ENCODE results near the gene BCL2L1.

Gene BCL2L1

DNA sequence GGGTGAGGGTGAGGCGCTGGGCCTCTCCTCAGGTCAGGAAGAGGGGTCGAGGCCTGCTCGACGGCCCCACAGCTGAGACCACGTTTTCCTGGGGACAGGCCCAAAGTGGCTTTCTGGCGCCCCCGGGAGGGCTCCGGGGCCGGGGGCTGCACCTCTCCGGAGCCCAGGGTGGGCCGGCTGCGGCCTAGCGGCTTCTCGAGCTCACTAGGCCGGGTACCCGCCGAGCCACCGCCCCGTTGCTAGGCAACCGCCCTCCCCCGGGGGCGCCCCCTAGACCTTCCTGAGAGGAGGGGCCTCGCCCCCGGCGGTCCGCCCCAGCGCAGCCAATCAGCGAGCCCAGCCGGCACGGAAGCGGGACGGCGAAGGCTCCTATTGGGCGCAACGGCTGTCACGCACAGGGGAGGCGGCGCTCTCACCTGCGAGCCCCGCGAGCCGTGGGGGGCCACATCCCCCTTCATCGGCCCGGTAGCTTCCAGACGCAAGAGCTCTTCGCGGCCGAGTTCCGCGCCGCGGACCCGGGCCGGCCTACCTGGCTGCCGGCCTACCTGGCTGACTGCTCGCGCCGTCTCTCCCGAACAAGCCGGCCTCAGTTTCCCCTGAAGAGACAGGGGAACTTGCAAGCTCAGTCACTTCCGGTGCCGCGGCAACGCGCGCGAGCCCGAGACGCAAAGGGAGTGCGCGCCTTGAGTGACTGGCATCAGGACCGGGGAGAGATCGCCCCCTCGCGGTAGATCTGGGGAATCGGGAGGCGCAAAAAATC is 831 bp upstream of the BCL2L1 start:
- DNase-seq: peak; percentile 98

DNA sequence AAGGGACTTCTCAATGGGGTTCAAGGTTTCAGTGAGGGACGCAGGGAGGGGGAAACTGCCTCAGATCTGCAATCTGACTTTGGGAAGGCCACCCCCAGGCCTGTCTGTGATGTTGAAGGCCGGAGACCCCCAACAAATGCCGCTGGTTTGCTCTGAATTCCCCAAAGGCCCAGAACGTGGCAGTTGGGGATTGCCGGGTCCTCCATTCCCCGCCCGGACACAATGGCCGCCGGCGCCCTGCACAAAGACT is 326 bp upstream of the BCL2L1 start:
- DNase-seq: no peak

DNA sequence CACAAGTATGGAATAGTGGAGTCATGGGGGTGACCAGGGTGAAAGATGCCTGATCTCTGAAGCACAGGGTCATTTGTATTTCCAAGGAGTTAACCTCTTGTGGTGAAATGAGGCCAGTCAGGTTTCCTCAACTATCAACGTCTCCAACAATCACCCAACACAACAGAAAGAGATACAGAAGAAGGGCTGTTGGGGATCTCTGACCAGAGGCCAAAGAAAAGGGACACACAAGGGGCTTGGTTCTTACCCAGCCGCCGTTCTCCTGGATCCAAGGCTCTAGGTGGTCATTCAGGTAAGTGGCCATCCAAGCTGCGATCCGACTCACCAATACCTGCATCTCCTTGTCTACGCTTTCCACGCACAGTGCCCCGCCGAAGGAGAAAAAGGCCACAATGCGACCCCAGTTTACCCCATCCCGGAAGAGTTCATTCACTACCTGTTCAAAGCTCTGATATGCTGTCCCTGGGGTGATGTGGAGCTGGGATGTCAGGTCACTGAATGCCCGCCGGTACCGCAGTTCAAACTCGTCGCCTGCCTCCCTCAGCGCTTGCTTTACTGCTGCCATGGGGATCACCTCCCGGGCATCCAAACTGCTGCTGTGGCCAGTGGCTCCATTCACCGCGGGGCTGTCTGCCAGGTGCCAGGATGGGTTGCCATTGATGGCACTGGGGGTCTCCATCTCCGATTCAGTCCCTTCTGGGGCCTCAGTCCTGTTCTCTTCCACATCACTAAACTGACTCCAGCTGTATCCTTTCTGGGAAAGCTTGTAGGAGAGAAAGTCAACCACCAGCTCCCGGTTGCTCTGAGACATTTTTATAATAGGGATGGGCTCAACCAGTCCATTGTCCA is 1.0 kb downstream of the BCL2L1 start:
- no peak for DNase-seq

DNA sequence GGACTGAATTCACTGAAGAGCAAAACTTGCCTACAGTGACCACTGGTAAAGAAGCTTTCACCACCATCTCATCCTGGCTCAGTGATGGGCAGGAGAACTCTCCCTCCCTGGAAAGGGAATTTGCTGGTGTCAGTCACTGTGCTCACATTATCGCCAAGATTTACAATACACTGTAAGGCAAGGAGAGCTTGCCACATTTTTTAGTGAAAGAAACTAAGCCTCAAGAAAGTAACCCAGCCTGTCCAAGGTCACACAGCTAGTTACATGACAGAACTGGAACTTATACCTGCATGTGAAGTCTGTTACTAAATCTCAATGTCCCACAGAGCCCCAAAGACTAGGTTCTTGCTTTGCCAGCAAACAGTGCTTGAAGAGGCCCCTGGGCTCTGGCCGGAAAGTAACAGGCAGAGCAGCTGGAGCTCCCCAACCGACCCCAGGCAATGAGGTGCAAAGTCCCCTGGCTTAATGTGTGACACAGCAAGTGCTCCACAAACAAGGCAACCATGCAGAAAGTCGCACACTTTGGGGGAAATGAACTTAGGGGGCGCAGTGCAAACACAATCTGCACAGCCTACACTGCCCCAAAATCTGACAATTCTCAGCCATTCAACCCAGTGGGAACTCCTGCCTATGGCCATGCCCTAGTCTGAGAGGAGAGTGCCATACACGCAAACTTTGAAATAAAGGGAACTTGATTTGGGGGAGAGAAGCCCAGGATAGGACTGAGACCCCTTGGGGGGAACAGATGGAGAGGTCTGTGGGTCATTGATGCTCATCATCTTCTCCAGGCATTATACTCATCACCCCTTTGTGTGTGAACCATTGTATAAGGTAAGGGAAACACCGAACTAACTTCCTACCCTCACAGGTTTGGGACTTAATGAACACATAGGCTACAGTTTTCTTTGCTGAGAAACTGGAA is 1.9 kb downstream of the BCL2L1 start:
- peak; percentile 39 for DNase-seq

DNA sequence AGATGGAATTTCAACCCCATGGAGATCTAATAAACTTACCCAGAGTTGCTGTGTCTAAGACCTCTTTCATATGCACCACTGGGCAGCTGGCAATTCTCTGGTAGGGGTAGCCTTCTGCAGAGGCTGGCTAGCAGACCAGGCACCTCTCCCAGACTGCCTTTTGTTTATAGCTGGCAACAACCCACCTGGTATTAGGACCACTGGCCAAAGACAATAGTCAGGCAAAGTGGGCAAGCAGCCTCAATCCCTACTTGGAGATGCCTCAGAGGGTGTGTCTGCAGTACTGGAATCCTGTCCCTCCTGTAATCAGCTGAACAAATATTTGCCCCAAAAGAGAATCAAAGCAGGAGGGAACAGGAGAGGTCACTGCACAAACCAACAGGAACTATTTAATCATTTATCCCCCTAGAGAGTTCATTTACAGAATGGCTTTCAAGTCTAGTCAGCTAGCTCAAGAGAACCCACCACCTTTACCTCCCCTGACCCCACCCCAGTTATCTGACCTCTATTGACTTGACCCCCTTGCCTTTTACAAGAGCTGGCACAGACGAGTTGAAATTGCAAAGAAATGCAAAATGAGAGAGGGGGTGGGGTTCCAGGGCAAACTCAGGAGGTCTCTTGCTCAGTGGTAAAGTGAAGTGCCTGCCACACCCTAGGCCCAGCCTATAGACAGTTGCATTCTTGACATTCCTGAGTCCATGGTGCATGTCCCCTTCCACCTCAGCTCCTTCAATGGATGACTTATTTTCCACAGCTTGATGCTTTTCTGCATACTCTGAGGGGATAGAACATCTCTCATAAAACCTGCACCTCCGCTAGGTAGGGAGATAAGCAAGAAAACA is 2.8 kb downstream of the BCL2L1 start:
- no peak for DNase-seq

DNA sequence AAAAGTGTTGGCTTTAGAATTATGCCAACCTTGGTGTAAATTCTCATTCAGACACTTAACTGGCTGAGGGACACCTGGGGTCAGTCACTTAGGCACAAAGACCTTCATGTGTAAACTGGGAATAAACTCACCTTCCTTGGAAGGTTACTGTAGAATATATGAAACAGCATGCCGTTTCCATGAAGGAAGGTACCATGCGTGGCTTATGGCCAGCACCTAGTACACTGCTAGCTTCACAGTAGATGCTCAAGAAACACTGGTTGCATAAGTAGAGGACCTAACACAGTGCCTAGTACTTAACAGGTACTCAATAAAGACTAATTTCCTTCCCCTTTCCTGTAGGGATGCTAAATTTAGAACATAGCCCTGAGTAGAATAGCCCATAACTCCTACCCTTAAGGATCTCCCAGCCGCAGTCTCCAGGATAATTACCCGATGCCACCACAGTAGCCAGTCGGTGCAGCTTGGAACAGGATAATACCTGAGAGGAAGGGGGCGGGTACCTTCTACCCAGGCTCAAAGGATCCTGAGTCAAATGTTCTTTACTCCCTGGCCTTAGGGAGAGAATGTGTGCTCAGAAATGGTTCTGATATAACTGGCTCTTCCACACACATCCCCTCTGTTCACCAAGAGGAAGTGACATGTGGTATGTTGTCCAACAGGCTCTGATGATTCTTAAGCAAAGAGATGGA is 3.6 kb downstream of the BCL2L1 start:
- DNase-seq: no peak

DNA sequence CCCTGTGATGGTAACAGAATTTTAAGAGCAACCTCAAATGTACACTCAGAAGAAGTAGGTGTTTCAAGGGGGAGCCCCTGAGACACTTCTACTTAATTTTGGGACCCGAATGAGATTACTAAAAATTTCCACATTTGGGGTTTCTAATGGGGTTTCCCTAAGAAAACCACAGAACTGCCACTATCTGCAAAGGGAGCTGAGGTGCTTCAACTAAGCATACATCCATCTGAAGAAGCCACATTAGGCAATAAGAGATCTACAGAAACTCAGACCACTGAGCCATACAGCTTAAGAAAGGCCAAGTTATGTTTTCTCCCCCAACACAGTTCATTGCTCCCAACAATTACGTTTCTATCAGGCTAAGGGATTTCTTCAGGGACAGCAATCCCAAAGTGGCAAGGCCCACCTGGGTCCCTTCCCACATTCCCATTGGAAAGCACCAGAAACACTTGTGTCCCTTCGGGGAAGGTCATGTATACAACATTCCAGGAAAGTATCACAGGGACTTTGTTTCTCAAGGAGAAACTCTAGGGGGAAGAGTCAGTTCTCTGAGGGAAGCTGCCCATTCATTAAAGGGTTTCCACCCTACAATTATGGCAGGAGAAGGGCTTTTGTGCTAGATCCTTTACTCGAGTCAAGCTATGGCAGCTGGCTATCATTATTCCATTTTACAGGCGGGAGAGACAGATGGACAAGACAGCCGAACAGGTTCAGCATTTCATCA is 5.0 kb downstream of the BCL2L1 start:
- DNase-seq: peak; percentile 72

DNA sequence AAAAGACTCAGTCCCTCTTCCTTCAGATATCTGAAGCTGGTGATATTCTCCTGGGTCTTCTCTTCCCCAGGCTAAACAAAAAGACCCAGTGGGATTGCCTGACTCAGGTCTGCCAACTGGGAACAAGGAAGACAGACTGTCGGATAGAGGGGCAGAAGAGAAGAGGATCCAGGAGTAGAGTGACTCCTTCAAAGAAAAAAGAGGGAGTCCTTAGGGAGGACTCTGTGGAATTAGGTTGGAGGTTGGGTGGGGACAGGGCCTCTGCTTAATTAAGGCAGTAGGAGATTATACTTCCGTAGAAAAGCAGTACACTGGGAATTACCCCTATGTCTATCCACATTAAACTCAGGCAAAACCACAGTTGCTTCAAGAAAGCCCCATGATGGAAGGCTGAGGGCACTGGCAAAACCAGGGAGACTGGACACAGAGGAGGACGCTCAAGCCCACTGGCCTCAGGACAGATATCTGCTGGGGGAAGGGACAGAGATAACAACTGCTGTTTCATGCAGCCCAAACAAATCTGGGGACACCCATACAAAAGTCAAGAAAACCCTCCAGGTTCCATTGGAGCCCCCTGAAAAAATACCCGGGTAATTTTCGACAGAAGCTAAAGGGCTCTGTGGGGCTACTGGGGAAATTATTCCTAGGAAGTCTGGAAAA is 5.7 kb downstream of the BCL2L1 start:
- no peak for DNase-seq

DNA sequence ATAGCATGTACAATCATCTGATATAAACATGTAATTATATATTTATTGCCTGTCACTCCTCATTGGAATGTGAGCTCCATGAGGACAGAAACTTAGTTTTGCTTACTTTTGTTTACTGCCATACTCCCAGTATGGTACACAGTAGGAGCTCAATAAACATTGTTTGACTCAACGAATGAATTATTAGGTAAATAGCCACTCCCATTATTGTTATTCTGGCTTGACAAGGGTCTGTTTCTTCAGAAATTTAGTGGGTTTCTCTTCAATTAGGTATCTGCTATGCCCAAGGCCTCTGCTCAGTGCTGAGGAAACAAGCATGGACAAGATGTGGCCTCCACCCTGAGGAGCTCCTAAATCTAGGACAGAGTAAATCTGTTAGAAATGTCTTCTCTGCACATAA is 6.3 kb downstream of the BCL2L1 start:
- DNase-seq: no peak

DNA sequence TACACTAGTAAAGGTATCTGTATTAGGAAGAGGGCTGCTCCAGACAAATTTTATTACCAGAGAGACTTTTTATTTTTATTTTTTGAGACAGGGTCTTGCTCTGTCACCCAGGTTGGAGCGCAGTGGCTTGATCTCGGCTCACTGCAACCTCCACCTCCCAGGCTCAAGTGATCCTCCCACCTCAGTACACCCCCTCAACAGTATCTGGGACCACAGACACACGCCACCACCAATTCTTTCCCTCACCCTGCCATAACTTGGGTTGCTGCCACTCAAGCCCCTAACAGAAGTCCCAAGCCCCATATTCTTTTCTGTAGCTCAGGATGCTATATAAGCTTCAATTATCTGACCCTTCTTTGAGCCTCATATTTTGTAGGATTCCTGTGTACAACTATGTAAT is 6.9 kb downstream of the BCL2L1 start:
- no peak for DNase-seq

DNA sequence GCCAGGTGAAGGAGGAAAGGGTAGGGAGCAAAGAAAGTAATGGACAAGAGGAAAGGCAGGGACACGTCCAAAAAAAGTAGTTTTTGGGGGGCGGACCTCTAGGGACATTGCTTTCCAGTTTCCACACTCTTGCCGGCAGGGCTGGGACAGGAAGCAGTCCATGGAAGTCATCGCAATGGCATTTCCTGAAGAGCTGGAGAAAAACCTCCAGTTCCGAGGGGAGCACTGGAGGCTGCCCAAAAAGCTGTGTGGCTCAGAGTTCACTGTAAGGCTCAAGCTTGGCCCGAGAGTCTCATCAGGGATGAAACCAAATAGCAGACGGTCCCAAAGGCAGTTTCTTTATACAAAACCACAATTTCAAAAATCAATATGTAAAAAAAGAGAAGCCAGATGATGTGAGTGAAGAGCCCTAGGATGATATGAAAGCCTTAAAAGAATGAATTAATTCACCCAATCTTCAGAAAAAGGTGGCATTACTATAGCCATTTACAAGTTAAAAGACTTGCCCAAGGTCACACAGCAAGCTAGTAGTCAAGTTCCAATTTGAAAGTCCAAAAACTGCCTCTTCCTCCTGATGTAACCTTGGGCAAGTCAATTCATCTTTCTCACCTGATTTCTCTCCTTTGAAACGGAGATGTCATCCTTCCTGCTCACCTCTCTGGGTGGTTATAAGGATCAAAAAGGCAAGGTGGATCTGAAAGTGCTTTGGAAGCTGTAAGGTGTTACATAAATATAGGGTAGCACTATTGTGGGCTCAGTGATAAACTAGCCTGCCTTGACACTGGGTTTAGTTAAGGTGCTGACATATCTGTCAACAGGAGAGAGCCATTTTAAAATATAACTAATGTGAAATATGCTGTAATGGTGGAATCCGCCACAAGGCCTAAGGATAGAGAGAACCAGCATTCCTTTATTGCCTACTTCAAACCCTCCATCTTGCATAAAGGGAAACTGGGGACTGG is 9.1 kb downstream of the BCL2L1 start:
- no peak for DNase-seq

DNA sequence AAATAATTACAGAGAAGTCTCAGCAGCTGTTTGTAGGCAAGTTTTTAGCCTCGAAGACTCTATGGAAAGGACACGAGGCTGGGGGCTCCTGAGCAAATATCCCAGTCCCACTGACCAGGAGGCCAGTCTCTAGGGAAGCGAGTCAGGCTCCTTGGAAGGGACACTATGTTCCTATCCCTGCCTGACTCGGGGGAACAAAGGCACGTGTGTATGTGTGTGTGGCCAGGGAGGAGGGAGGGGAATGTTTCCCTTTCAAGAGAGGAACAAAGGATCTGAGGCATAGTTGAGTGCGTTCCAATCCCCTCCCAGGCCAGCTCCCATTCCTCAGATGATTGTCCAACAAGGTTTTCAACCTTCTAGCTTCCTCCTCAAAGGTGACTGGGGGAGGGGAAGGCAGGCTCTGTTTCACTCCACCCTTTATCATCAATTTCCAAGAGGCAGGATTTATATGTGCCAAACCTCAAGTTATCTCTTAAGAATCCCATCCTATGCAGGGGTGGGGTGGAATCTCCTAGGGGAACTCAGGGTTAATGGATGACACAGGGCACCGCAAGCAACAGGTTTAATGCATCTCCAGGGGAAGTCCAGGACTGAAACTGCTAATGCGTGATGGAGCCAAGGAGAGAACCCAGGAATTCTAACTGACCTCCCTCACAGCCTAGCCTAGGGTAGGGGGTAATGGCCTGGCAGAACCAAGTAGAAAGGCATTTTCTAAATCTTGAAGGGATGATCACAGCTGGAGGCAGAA is 9.9 kb downstream of the BCL2L1 start:
- no peak for DNase-seq

DNA sequence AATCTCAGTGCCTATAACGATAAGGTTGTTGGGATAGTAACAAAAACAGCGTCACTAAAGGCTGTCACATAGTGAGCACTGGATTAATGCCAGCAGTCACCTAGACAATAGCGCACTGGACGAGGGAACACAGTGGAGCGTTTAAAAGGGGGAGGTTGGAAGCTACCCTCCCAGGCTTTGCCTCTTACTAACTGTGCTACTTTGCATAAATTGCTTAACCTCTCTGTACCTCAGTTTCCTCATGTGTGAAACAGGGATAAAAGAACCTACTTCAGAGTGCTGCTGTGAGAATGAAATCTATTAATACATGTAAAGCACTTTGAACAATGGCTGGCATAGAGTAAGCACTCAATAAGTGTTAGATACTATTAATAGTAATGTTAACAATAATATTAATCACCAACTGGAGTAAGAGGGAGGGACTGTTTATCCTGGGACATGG is 10.5 kb downstream of the BCL2L1 start:
- DNase-seq: no peak

DNA sequence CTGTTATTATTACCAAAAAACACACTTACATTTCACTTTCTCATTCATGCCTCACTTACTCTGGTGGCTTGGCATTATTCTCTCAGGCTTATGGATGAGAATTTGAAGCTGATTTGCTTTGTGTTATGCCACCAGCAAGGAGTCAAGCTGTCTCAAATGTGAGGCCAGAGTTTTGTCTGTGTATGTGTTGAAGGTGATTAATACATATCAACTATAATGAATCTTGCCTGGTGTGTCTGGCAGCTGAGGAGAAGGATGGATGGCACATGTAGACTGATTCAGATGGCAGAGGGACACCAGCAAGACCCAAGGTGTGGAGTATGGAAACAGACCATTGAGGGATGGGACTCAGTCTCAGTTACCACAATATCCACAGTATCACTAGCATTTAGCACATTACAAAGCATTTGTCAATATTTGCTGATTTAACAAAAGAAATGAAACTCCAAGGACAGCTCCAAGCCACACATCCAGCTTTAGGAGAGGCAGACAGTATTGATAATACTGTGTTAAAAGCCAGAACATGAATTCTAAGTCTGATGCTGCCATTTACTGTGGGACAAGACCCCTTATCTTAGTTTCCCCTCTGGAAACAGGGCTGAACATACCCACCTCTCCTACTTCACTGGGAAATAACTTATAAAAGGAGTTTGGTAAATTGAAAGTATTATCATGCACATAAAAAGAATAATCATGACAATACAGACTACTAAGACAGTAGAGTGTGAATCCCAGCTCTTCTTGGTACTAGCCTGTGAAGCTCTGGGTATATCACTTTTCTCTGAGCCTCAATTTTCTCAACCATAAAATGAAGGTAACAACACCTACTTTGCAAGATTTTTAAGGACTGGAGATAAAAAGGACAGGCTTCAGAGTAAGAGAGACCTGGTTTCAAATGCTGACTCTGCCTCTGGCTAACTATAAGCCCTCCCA is 11.2 kb downstream of the BCL2L1 start:
- no peak for DNase-seq

DNA sequence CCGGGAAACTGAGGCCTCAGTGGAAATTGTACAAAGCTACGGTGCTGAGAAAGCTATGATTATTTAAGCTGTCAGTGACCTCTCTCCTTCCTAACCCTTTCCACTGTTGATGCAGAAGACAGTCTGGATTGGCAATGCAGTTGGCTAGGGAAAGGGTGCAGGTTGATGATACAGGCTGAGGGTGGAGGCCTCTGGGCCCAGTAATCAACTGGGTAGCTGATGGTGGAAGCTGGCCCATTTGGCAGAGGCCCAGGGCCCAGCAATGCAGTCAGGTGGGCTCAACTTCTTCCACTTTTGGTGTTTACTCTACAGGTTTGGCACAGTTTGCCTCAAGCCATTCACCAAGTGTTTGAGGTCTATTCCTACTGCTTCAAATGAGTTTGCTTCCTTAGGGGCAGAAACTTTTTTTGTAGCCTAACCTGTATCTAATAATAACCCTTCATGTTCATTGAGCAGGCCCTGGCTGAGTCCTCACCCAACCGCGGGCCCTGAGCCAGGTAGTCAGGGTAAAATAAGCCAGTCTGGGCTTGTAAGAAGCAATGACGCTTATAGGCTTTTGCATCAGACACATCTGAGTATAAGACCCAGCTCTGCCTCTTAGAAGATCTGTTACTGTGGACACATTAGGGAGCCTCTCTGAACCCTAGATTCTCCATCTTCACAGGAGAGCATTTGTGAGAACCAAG is 12.1 kb downstream of the BCL2L1 start:
- DNase-seq: no peak

DNA sequence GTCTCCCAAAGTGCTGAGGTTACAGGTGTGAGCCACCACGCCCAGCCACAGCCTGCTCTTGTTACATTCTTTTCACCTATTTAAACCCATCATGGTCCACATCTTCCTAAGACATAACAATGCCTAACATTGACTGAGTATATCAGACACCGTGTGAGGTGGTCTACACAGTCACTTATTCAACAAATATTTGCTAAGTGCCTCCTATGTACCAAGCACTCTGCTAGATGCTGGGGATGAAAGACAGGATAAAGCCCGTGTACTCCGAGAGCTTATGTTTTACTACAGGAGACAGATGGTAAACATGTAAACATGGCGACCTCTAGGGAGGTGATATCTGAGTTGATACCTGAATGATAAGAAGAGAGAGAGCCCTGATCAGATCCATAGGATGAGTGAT is 12.7 kb downstream of the BCL2L1 start:
- DNase-seq: no peak

All from CD4-positive, alpha-beta T cell treated with Interleukin-17A for 1 hour (primary cell).